GM21390 (cell line): ENCODE data around the gene ALKBH6.
"Not testable (repeated sequence)": the region's sequence is repeated elsewhere in the genome, so short reads cannot be mapped to it uniquely, and the experiment has no call there.

ENCODE experiments used
- ATAC-seq: cut with Tn5 transposase; IDR thresholded peaks from one replicate; pipeline ENCODE4 v1.9.1; 2021; ENCODE audit not compliant: unreplicated experiment

ALKBH6 gene

GRCh38 chr19:35993923-35994598 is 20.0 kb downstream of the ALKBH6 start:
- ATAC-seq = no peak

DNA sequence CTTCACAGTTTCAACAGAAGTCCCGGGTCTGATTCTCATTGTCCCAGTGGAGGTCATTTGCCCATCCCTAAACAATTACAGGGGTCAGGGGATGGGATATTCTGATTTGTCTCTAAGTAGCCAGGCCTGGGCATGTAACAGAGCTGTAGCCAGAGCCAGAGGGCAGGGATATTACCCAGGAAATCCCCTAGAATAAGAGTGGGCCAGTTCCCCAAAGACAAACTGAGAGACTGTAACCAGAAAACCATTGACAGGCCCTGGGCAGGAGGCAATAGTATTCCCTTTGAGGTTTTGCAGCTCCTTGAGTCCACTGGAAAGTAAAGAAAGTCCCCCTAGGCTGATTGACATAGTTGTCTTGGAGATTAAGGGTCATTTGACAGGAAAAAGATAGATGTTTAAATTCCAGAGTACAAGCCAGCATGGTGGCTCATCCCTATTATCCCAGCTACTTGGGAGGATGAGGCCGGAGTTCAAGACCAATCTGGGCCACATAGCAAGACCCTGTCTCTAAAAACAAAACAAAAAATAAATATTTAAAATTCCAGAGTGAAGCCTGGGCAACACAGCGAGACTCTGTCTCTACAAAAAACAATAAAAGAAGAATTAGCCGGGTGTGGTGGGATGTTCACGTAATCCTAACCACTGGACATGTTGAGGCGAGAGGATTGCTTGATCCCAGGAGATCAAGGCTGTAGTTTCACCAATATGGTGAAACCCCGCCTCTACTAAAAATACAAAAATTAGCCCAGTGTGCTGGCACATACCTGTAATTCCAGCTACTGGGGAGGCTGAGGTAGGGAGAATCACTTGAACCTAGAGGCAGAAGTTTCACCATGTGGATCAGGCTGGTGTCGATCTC is 20.9 kb downstream of the ALKBH6 start:
- ATAC-seq = no peak

- ATAC-seq = no peak
These were observed 22.1 kb downstream of the ALKBH6 start for GRCh38 chr19:35991731-35992450.

DNA sequence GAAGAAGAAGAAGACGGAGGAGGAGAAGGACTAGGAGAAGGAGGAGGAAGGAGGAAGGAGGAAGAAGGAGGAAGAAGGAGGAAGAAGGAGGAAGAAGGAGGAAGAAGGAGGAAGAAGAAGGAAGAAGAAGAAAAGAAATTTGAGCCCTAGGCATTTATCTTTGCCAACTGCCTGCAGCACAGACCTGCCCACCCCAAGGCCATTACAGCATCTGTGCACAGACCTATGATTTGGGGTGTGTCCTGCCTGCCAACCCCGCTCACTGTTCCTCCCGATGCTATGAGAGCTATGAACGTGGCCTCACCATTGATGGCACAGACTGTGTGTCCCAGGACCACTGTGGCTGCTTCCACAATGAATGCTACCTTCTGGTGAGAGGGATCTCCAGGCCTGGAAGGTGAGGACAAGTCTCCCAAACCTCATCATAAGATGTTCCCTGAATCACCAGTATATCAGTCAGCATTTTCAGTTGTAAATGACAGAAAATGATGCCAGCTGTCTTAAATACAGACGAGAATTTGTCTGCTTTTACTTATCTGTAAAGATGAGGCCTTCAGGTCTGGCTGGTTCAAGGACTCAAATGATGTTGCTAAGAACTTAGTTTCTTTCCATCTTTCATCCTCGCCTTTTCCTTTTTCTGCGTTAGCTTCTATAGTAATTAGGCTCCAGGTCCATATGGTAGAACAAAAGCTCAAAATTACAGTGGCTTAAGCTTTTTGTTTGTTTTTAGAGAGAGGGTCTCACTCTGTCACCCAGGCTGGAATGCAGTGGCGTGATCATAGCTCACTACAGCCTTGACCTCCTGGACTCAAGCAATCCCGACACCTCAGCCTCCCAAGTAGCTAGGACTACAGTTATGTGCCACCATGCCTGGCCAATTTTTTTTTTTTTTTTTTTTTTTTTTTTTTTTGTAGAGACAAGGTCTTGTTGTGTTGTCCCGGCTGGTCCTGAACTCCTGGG is 23.0 kb downstream of the ALKBH6 start:
- no peak for ATAC-seq

DNA sequence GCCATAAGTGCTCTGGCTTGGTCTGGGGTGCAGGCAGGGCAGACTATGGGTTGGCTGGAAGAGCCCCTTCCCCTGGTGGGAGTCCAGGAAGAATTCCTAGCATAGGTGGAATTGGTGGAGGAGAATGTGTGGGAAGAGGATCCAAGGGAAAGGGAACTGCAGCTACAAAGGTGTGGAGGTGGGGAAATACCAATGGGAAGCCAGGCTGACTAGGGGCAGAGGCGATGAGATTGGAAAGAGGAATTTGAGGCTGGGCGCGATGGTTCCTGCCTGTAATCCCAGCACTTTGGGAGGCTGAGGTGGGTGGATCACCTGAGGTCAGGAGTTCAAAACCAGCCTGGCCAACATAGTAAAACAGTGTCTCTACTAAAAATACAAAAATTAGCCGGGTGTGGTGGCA is 23.9 kb downstream of the ALKBH6 start:
- no peak for ATAC-seq

- ATAC-seq = no peak
These were observed 25.2 kb downstream of the ALKBH6 start for GRCh38 chr19:35988824-35989223.

- no peak for ATAC-seq
These were observed 26.5 kb downstream of the ALKBH6 start for GRCh38 chr19:35987571-35987896.

GRCh38 chr19:35986664-35987570 is 27.1 kb downstream of the ALKBH6 start:
- ATAC-seq = no peak

- no peak for ATAC-seq
These were observed 27.9 kb downstream of the ALKBH6 start for GRCh38 chr19:35986111-35986510.

DNA sequence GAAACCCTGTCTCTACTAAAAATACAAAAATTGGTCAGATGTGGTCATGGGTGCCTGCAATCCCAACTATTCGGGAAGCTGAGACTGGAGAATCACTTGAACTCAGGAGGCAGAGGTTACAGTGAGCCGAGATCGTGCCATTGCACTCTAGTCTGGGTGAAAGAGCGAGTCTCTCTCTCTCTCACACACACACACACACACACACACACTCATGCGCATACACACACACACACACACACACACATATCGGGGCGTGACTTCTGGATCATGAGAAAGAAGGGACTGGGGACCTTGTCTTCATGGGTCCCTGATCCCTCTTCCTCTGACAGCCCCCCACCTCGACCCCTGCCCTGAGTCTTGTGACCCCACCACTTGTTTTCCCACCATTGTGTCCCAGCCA is 30.8 kb downstream of the ALKBH6 start:
- ATAC-seq = no peak

GRCh38 chr19:35980997-35981396 is 33.0 kb downstream of the ALKBH6 start:
- not testable (repeated sequence) for ATAC-seq

- ATAC-seq = no peak
These were observed 35.1 kb downstream of the ALKBH6 start for GRCh38 chr19:35978832-35979365.

DNA sequence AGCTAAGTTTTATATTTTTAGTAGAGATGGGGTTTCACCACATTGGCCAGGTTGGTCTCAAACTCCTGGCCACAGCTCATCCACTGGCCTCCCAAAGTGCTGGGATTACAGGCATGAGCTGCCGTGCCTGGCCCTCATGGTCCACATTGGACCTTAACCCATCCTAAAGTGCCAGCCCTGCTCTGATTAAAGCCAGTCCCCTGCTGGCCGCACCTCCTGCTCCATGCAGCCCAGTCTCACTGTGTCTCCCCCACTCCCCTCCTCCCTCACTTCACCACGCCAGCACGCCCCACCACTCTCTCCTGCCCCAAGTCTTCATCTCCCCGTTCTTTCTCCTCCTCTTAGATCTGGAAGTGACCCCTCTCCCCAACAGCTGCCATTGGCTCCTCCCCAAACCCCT is 35.7 kb downstream of the ALKBH6 start:
- ATAC-seq = no peak

GRCh38 chr19:35977446-35978222 is 36.4 kb downstream of the ALKBH6 start:
- no peak for ATAC-seq

- ATAC-seq = no peak
These were observed 38.3 kb downstream of the ALKBH6 start for GRCh38 chr19:35975608-35976214.

- no peak for ATAC-seq
These were observed 40.5 kb downstream of the ALKBH6 start for GRCh38 chr19:35973487-35973886.

DNA sequence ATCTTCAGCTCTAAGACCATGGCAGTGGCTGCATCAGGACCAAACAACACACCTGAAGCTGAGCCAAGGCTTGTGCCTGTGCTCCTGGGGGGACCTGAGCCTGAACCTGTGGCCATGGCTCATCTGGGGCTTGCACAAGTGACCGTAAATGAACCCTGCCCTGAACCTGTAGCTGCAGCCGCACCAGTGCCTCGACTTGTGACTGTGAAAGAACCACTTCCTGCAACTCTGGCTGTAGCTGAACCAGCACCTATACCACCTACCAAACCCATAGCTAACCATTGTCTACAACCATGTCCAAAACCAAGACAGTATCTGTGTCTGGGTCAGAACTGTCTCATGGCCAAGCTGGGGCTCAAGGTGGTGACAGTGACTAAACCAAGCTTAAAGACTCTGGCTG is 47.2 kb downstream of the ALKBH6 start:
- ATAC-seq = no peak

DNA sequence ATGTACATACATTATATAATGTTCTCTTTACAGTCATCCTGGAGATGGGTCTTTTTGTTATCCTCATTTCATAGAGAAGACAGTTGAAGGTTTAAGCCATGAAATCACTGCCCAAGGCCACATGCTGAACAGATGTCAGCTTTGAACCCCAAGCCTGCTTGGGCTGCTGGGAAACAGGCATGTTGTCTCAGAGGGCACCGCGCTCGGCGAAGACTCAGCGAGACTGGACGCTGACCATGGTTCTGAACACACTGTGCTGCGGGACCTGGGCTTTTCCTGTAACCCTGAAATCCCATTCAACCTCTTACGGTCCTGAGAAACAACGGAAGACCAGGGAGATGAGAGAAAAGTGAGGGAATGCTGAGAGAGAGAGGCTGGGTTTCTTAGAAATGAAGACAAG is 50.5 kb downstream of the ALKBH6 start:
- ATAC-seq = no peak
